Chondrocyte (in vitro differentiated cells): ENCODE data around the gene CBX2. TPM values are rescaled to one million over a fixed set of nuclear protein-coding genes. Genes with fewer than 3 reads are reported as not detected.
A peak's percentile ranks its signal among the peaks of the same experiment; 100 is the strongest.

Source experiments
- DNase-seq: peaks from one replicate; pipeline ENCODE4 v3.0.0; 2021; ENCODE audit warnings: mixed read lengths, low spot score
- H3K27ac Mint-ChIP-seq: one replicate; pipeline ENCODE4 v1.8.0; 2021; ENCODE audit warnings: mild to moderate bottlenecking, moderate library complexity, mixed read lengths; ENCODE audit not compliant: unreplicated experiment
- H3K27me3 Mint-ChIP-seq: 2 replicates; pipeline ENCODE4 v1.8.0; 2021; ENCODE audit warnings: low read depth, mixed read lengths
- H3K36me3 Mint-ChIP-seq: 2 replicates; pipeline ENCODE4 v1.8.0; 2021; ENCODE audit warnings: low read depth, mixed read lengths
- H3K4me1 Mint-ChIP-seq: 2 replicates; pipeline ENCODE4 v1.8.0; 2021; ENCODE audit warnings: low read depth, mild to moderate bottlenecking, mixed read lengths
- H3K4me3 Mint-ChIP-seq: one replicate; pipeline ENCODE4 v1.8.0; 2021; ENCODE audit warnings: mild to moderate bottlenecking, moderate library complexity, mixed read lengths; ENCODE audit not compliant: unreplicated experiment
- H3K9me3 Mint-ChIP-seq: 2 replicates; pipeline ENCODE4 v1.8.0; 2021; ENCODE audit warnings: low read depth, mixed read lengths
- CTCF ChIP-seq: fragments of 200-600 bp; sonication (generic); IDR thresholded peaks from 2 replicates; pipeline ENCODE4 v1.5.0; 2021; ENCODE audit warnings: antibody characterized with exemption, mild to moderate bottlenecking, moderate library complexity
- total RNA-seq: library from RNA; stranded (reverse); gene quantifications from 3 replicates; pipeline ENCODE4 v1.2.1, GENCODE V29; 2021

The CBX2 gene
- total RNA-seq, 1 donor from 2014 or later = 4.9 TPM

GRCh38 chr17:79806863-79807720, 29.1 kb downstream of the CBX2 start:
- no peaks in the 10 kb centered on the region for H3K9me3 Mint-ChIP-seq

GRCh38 chr17:79808763-79809529, 31.0 kb downstream of the CBX2 start:
- H3K27ac Mint-ChIP-seq = no peak overlapping the region
- H3K4me1 Mint-ChIP-seq = peaks cover 24% of the 10 kb centered on the region
- no peaks in the 10 kb centered on the region for H3K36me3 Mint-ChIP-seq
- peaks cover 55% of the 10 kb centered on the region for H3K27me3 Mint-ChIP-seq
- no peak for DNase-seq
- H3K4me3 Mint-ChIP-seq = peak overlapping the region; percentile 16
- H3K9me3 Mint-ChIP-seq = no peaks in the 10 kb centered on the region
- peak; percentile 74 for TF ChIP-seq CTCF

More at GRCh38 chr17:79806863-79807720, 29.1 kb downstream of the CBX2 start:
- no peak for DNase-seq
- TF ChIP-seq CTCF = no peak
- Mint-ChIP-seq H3K4me3 (no peak overlapping the region), H3K27me3 (peaks cover 60% of the 10 kb centered on the region), H3K27ac (no peak overlapping the region), H3K36me3 (no peaks in the 10 kb centered on the region), H3K4me1 (peaks cover 18% of the 10 kb centered on the region)

- peaks cover 27% of the 10 kb centered on the region for H3K4me1 Mint-ChIP-seq
- peak overlapping the region; percentile 57 for H3K4me3 Mint-ChIP-seq
- no peaks in the 10 kb centered on the region for H3K36me3 Mint-ChIP-seq
- no peak for DNase-seq
- no peak for TF ChIP-seq CTCF
- H3K27me3 Mint-ChIP-seq = peaks cover 55% of the 10 kb centered on the region
- H3K27ac Mint-ChIP-seq = no peak overlapping the region
- H3K9me3 Mint-ChIP-seq = no peaks in the 10 kb centered on the region
These were observed 31.7 kb downstream of the CBX2 start for GRCh38 chr17:79809530-79810129.

GRCh38 chr17:79810130-79811010, 32.4 kb downstream of the CBX2 start:
- Mint-ChIP-seq H3K4me1 (peaks cover 27% of the 10 kb centered on the region), H3K4me3 (peak overlapping the region; percentile 53), H3K27me3 (peaks cover 48% of the 10 kb centered on the region), H3K27ac (no peak overlapping the region), H3K36me3 (no peaks in the 10 kb centered on the region), H3K9me3 (no peaks in the 10 kb centered on the region)
- DNase-seq = no peak
- TF ChIP-seq CTCF = no peak
